ENCODE data around the gene RBMS3. TPM values are rescaled to one million over a fixed set of nuclear protein-coding genes. Genes with fewer than 3 reads are reported as not detected.

RBMS3 gene
- total and polyA plus RNA-seq, 4 donors = 4.8 to 117 (median 29.4) TPM

DNA sequence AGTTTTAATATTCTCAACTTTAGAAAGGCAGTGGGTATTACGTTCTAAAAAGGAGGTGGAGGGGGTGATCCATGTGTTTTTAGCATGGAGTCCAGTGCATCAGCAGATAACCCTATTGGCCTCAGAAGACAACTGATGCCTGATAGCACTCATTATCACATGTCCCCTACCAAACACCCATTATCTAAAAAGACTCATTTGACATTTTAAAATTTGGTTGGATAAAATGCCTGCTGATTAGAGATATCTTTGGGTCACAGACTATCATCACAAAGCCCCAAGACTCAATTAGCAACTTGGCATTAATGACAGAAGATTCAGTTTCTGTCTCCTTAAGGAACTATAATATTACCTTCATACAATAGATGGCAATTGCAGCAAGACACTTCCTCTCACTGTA is 589.3 kb downstream of the RBMS3 start:
- ATAC-seq (ENCODE audit: insufficient read depth, low FRiP score) = no peak
- WGBS, 2 donors = 90 to 92% methylated on average over 1 of the region's 1 CpG
- H3K9me3 ChIP-seq (ENCODE audit: control insufficient read depth in 4 of 4, insufficient read depth in 3 of 4, low read length in 3 of 4) = peaks cover 0 to 4% (median 1%) of the 10 kb centered on the region in 4 donors

DNA sequence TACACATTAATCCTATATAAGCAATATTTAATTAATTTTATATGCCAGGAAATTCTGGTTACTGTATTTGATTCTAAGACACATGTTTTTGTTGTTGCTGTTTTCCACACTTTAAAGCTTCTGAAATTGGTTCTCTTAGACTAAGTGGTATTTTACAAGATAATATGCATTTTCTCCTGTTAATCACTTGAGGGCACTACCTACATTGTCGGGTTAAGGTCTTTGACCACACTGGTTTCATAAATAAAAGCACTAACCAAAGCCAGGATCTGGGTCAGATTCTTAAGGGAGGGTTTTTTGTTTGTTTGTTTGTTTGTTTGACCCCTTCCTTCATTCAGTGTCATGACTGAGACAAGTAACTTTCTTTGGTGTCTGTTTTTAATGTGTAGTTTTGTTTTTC is 590.2 kb downstream of the RBMS3 start:
- no peak overlapping the region for H3K27ac ChIP-seq (ENCODE audit: low read depth in 1 of 2, low read length in 1 of 2)
- no peaks in the 10 kb centered on the region for H3K27me3 ChIP-seq (ENCODE audit: control insufficient read depth in 3 of 3, insufficient read depth in 3 of 3, low read length in 2 of 3)
- TF ChIP-seq, protein P1, sequence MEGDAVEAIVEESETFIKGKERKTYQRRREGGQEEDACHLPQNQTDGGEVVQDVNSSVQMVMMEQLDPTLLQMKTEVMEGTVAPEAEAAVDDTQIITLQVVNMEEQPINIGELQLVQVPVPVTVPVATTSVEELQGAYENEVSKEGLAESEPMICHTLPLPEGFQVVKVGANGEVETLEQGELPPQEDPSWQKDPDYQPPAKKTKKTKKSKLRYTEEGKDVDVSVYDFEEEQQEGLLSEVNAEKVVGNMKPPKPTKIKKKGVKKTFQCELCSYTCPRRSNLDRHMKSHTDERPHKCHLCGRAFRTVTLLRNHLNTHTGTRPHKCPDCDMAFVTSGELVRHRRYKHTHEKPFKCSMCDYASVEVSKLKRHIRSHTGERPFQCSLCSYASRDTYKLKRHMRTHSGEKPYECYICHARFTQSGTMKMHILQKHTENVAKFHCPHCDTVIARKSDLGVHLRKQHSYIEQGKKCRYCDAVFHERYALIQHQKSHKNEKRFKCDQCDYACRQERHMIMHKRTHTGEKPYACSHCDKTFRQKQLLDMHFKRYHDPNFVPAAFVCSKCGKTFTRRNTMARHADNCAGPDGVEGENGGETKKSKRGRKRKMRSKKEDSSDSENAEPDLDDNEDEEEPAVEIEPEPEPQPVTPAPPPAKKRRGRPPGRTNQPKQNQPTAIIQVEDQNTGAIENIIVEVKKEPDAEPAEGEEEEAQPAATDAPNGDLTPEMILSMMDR (IDR thresholded peaks at IDR 0.05; ENCODE audit: control extremely low read depth, extremely low read depth) = no peak
- peaks cover 0 to 4% (median 1%) of the 10 kb centered on the region in 4 donors for H3K9me3 ChIP-seq (ENCODE audit: control insufficient read depth in 4 of 4, insufficient read depth in 3 of 4, low read length in 3 of 4)
- ATAC-seq (ENCODE audit: insufficient read depth, low FRiP score) (no peak), DNase-seq (no peak)
- H3K4me1 ChIP-seq (ENCODE audit: control insufficient read depth in 5 of 5, insufficient read depth in 5 of 5, low read length in 5 of 5) = peaks cover 0 to 17% (median 0%) of the 10 kb centered on the region in 5 donors
- WGBS, 2 donors = 69 to 74% methylated on average over 1 of the region's 1 CpG
- no peak overlapping the region for H3K4me3 ChIP-seq
- H3K36me3 ChIP-seq (ENCODE audit: control insufficient read depth in 4 of 4, insufficient read depth in 4 of 4, low read length in 4 of 4) = peaks cover 2 to 8% (median 4%) of the 10 kb centered on the region in 4 donors
- H3K9ac ChIP-seq (ENCODE audit: insufficient read depth in 1 of 2, low read length in 2 of 2) = no peak overlapping the region

More for the DNA sequence above, 589.3 kb downstream of the RBMS3 start:
- TF ChIP-seq, protein P1 (IDR thresholded peaks at IDR 0.05; ENCODE audit: control extremely low read depth, extremely low read depth) = no peak
- Histone ChIP-seq H3K4me3 (no peak overlapping the region), H3K4me1 (ENCODE audit: control insufficient read depth in 5 of 5, insufficient read depth in 5 of 5, low read length in 5 of 5) (peaks cover 0 to 17% (median 0%) of the 10 kb centered on the region in 5 donors), H3K27me3 (ENCODE audit: control insufficient read depth in 3 of 3, insufficient read depth in 3 of 3, low read length in 2 of 3) (no peaks in the 10 kb centered on the region), H3K9ac (ENCODE audit: insufficient read depth in 1 of 2, low read length in 2 of 2) (no peak overlapping the region), H3K27ac (ENCODE audit: low read depth in 1 of 2, low read length in 1 of 2) (no peak overlapping the region), H3K36me3 (ENCODE audit: control insufficient read depth in 4 of 4, insufficient read depth in 4 of 4, low read length in 4 of 4) (peaks cover 2 to 8% (median 4%) of the 10 kb centered on the region in 4 donors)
- no peak for DNase-seq

DNA sequence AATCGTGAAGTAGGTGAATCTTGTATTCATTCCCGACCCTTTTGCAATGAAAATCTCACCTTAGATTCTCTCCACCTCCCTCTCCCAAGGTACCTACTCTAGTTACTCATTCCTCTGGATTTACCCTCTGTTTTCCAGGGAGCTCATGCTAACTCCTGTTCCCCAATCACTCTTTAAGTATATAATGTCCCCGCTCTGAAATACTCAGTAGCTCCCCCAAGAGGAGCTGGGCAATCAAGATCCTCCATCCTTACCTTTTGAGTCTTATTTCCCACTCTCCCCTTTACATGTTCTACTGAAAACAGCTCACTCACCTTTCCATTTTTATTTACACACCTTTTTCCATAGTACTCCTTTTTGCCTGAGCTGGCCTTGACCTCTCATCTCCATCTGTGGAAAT is 599.9 kb downstream of the RBMS3 start:
- Histone ChIP-seq H3K27me3 (ENCODE audit: control insufficient read depth in 3 of 3, insufficient read depth in 3 of 3, low read length in 2 of 3) (no peaks in the 10 kb centered on the region), H3K36me3 (ENCODE audit: control insufficient read depth in 4 of 4, insufficient read depth in 4 of 4, low read length in 4 of 4) (no peaks in the 10 kb centered on the region), H3K4me3 (no peak overlapping the region), H3K9ac (ENCODE audit: insufficient read depth in 1 of 2, low read length in 2 of 2) (no peak overlapping the region), H3K27ac (ENCODE audit: low read depth in 1 of 2, low read length in 1 of 2) (no peak overlapping the region), H3K9me3 (ENCODE audit: control insufficient read depth in 4 of 4, insufficient read depth in 3 of 4, low read length in 3 of 4) (peaks cover 0 to 2% (median 0%) of the 10 kb centered on the region in 4 donors), H3K4me1 (ENCODE audit: control insufficient read depth in 5 of 5, insufficient read depth in 5 of 5, low read length in 5 of 5) (peaks cover 0 to 1% (median 0%) of the 10 kb centered on the region in 5 donors)
- ATAC-seq (ENCODE audit: insufficient read depth, low FRiP score) (no peak), DNase-seq (no peak)
- 89 to 94% methylated on average over 3 of the region's 3 CpGs for WGBS, 2 donors
- TF ChIP-seq, protein P1 (IDR thresholded peaks at IDR 0.05; ENCODE audit: control extremely low read depth, extremely low read depth) = no peak

DNA sequence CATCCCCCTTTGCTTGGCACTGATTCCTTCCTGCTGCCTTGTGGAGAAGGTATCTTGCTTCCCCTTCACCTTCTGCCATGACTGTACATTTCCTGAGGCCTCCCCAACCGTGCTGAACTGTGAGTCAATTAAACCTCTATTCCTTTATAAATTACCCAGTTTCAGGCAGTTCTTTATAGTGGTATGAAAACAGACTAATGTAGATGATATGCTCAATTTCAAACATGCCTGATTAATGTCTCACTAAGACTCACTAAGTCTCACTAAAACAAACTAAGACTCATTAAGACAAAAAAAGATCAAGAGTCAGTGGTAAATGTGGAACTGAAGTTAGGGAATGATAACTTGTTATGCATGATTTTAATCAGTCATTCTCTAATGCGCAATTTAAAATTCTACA is 606.6 kb downstream of the RBMS3 start:
- H3K27me3 ChIP-seq (ENCODE audit: control insufficient read depth in 3 of 3, insufficient read depth in 3 of 3, low read length in 2 of 3) = no peaks in the 10 kb centered on the region
- H3K9me3 ChIP-seq (ENCODE audit: control insufficient read depth in 4 of 4, insufficient read depth in 3 of 4, low read length in 3 of 4) = no peaks in the 10 kb centered on the region
- DNase-seq = no peak
- no peak for ATAC-seq (ENCODE audit: insufficient read depth, low FRiP score)
- peaks cover 0 to 13% (median 0%) of the 10 kb centered on the region in 5 donors for H3K4me1 ChIP-seq (ENCODE audit: control insufficient read depth in 5 of 5, insufficient read depth in 5 of 5, low read length in 5 of 5)
- H3K27ac ChIP-seq (ENCODE audit: low read depth in 1 of 2, low read length in 1 of 2) = no peak overlapping the region
- peaks cover 0 to 4% (median 0%) of the 10 kb centered on the region in 4 donors for H3K36me3 ChIP-seq (ENCODE audit: control insufficient read depth in 4 of 4, insufficient read depth in 4 of 4, low read length in 4 of 4)
- WGBS, 2 donors = 73 to 78% methylated on average over 2 of the region's 2 CpGs
- H3K4me3 ChIP-seq = no peak overlapping the region
- TF ChIP-seq, protein P1 (IDR thresholded peaks at IDR 0.05; ENCODE audit: control extremely low read depth, extremely low read depth) = no peak
- no peak overlapping the region for H3K9ac ChIP-seq (ENCODE audit: insufficient read depth in 1 of 2, low read length in 2 of 2)

Measured in lung (tissue), 12 donors.